ENCODE measurements around the gene ZBTB7C. TPM values are rescaled to one million over a fixed set of nuclear protein-coding genes. Genes with fewer than 3 reads are reported as not detected.
A peak's percentile ranks its signal among the peaks of the same experiment; 100 is the strongest.

Gene ZBTB7C
- polyA plus RNA-seq, 2 of the 4 experiments (the other 2 are of a cell fraction), result 0.10 to 0.12 TPM

DNA sequence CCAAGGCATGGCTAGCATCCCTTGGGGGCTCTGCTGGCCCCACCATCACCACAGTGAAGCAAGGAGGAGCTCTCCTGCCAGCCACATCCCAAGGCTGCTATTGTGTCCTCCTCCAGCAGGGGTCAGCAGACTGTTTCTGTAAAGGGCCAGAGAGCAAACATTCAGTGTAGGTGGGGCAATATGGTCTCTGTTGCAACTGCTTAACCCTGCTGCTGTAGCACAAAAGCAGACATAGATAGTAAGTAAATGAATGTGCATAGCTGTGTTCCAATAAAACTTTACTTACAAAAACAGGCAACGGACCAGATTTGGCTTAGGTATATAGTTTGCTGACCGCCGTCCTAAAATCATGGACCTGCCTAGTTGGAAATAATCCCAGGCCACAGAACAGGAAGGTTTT is 36.4 kb upstream of the ZBTB7C start:
- ATAC-seq (peak; percentile 74 to 88; a peak in 5 of 6 replicates), DNase-seq (ENCODE audit: low read depth in 1 of 2, low spot score in 1 of 2) (peak; percentile 43 to 75), FAIRE-seq (no peak)
- H3K4me2 ChIP-seq, result no peak overlapping the region
- no peak overlapping the region for H3K4me3 ChIP-seq
- CTCF ChIA-PET, result interaction anchor here (0.8 to 13.0 kb wide), 26 partner anchors 9 to 487 kb away, joined by 3 to 175 read pairs (median 6); no protein-coding TSS in a partner anchor
- H3K27ac ChIP-seq, result no peak overlapping the region
- TF ChIP-seq RAD21 (conservative IDR thresholded peaks at IDR 0.05 in 1 of 2, IDR thresholded peaks at IDR 0.05 in 1 of 2), result peak; percentile 47 to 67
- TF ChIP-seq SMC3 (IDR thresholded peaks at IDR 0.05), result 0 out of 3 replicates have a peak, but pooled peaks have one; percentile 21
- TF ChIP-seq CTCF (IDR thresholded peaks at IDR 0.05), result peak; percentile 59
- TF ChIP-seq CEBPB (IDR thresholded peaks at IDR 0.05), result peak; percentile 50 to 63; a peak in 3 of 4 replicates
- TF ChIP-seq MYC (IDR thresholded peaks at IDR 0.05; ENCODE audit: borderline replicate concordance, low read length), result no peak
- POLR2A ChIA-PET, result interaction anchor here (0.5 kb wide), 1 partner anchor 116 kb away, joined by 4 read pairs; no protein-coding TSS in a partner anchor
- H3K9me3 ChIP-seq, result no peaks in the 10 kb centered on the region
- WGBS (ENCODE audit: missing lambda C conversion rate), result 75% methylated on average over 3 of the region's 3 CpGs
- peaks cover 2% of the 10 kb centered on the region; the same call in 1 of the 3 replicates for H3K4me1 ChIP-seq

GRCh38 chr18:48442761-48443160 is 33.6 kb upstream of the ZBTB7C start:
- DNase-seq (ENCODE audit: low read depth in 1 of 2, low spot score in 1 of 2) (no peak), ATAC-seq (no peak), FAIRE-seq (no peak)
- H3K27ac ChIP-seq, result no peak overlapping the region
- 33% methylated on average over 2 of the region's 2 CpGs for WGBS (ENCODE audit: missing lambda C conversion rate)
- H3K4me1 ChIP-seq, result peaks cover 2% of the 10 kb centered on the region; the same call in 1 of the 3 replicates
- TF ChIP-seq MYC (IDR thresholded peaks at IDR 0.05; ENCODE audit: borderline replicate concordance, low read length) (no peak), HDAC2 (IDR thresholded peaks at IDR 0.05) (no peak), RNF2 (IDR thresholded peaks at IDR 0.05; ENCODE audit: borderline replicate concordance, low read depth) (no peak), CEBPB (IDR thresholded peaks at IDR 0.05) (no peak), CHD4 (IDR thresholded peaks at IDR 0.05; ENCODE audit: borderline replicate concordance) (no peak), SMC3 (IDR thresholded peaks at IDR 0.05) (no peak), JUN (IDR thresholded peaks at IDR 0.05) (no peak), POLR2AphosphoS2 (conservative IDR thresholded peaks at IDR 0.05; ENCODE audit: low read length) (no peak), E2F6 (IDR thresholded peaks at IDR 0.05; ENCODE audit: borderline replicate concordance, low read depth) (no peak), CBX8 (IDR thresholded peaks at IDR 0.05) (no peak), RCOR1 (IDR thresholded peaks at IDR 0.05; ENCODE audit: low read depth, low read length) (no peak), MAZ (IDR thresholded peaks at IDR 0.05; ENCODE audit: borderline replicate concordance, low read depth, low read length) (no peak), FOXS1 (CRISPR knock-in tag; IDR thresholded peaks at IDR 0.05) (no peak), HOXA7 (CRISPR knock-in tag; IDR thresholded peaks at IDR 0.05) (no peak), ZFP36 (IDR thresholded peaks at IDR 0.05; ENCODE audit: borderline replicate concordance, partially characterized antibody) (no peak), CBX2 (IDR thresholded peaks at IDR 0.05; ENCODE audit: borderline replicate concordance, low read depth) (no peak)
- TF ChIP-seq, protein P1, sequence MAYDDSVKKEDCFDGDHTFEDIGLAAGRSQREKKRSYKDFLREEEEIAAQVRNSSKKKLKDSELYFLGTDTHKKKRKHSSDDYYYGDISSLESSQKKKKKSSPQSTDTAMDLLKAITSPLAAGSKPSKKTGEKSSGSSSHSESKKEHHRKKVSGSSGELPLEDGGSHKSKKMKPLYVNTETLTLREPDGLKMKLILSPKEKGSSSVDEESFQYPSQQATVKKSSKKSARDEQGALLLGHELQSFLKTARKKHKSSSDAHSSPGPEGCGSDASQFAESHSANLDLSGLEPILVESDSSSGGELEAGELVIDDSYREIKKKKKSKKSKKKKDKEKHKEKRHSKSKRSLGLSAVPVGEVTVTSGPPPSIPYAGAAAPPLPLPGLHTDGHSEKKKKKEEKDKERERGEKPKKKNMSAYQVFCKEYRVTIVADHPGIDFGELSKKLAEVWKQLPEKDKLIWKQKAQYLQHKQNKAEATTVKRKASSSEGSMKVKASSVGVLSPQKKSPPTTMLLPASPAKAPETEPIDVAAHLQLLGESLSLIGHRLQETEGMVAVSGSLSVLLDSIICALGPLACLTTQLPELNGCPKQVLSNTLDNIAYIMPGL (CRISPR knock-in tag; IDR thresholded peaks at IDR 0.05; ENCODE audit: borderline replicate concordance), result no peak
- CTCF ChIA-PET, result interaction anchor here (1.6 to 13.0 kb wide), 4 partner anchors 31 to 419 kb away, joined by 3 to 175 read pairs (median 32); no protein-coding TSS in a partner anchor
- no peaks in the 10 kb centered on the region for H3K9me3 ChIP-seq
- no peak overlapping the region for H3K4me3 ChIP-seq
- H3K4me2 ChIP-seq, result no peak overlapping the region
- POLR2A ChIA-PET, result no interaction called here

All from A549 (cell line).